ENCODE data around the gene RNF5. TPM values are rescaled to one million over a fixed set of nuclear protein-coding genes. Genes with fewer than 3 reads are reported as not detected.

The RNF5 gene
- polyA plus RNA-seq, 1 donor from 2014 or later, result 369 TPM

GRCh38 chr6:32223258-32224235, 45.3 kb downstream of the RNF5 start, which contains the start of gene NOTCH4:
Gene NOTCH4, minus strand, starts transcription at chr6:32224067. Its CDS starts 139 bp downstream, at chr6:32223928.
- Histone ChIP-seq H3K27ac (ENCODE audit: low read length) (no peak within 1 kb of the TSS), H3K4me3 (ENCODE audit: low read length) (no peak within 1 kb of the TSS), H3K79me2 (replicated peaks; ENCODE audit: insufficient read depth, low read length) (no peaks in the 10 kb centered on the region), H4K20me1 (ENCODE audit: insufficient read depth) (no peaks in the 10 kb centered on the region), H3K9me3 (ENCODE audit: low read length) (no peaks in the 10 kb centered on the region), H3K9me2 (ENCODE audit: insufficient read depth, low read length) (no peaks in the 10 kb centered on the region), H3K4me2 (ENCODE audit: low read length) (no peak within 1 kb of the TSS), H3K27me3 (ENCODE audit: insufficient read depth, low read depth, low read length) (no peaks in the 10 kb centered on the region), H3K9ac (ENCODE audit: low read length) (no peak within 1 kb of the TSS), H2AFZ (ENCODE audit: low read depth, low read length) (no peak within 1 kb of the TSS), H3F3A (ENCODE audit: insufficient read depth, low read length, poor library complexity, severe bottlenecking) (no peaks in the 10 kb centered on the region), H3K36me3 (ENCODE audit: insufficient read depth, low read length) (no peaks in the 10 kb centered on the region)
- TF ChIP-seq EP300 (conservative IDR thresholded peaks at IDR 0.05; ENCODE audit: poor library complexity, severe bottlenecking) (no peak), REST (IDR thresholded peaks at IDR 0.05; ENCODE audit: borderline replicate concordance) (no peak), RAD21 (conservative IDR thresholded peaks at IDR 0.05) (no peak)

- Histone ChIP-seq H3K9ac (ENCODE audit: low read length) (no peak overlapping the region), H4K20me1 (ENCODE audit: insufficient read depth) (no peaks in the 10 kb centered on the region), H3K79me2 (replicated peaks; ENCODE audit: insufficient read depth, low read length) (no peaks in the 10 kb centered on the region), H3K27ac (ENCODE audit: low read length) (no peak overlapping the region), H3K4me2 (ENCODE audit: low read length) (no peak overlapping the region), H3K9me2 (ENCODE audit: insufficient read depth, low read length) (no peaks in the 10 kb centered on the region), H2AFZ (ENCODE audit: low read depth, low read length) (no peak overlapping the region), H3F3A (ENCODE audit: insufficient read depth, low read length, poor library complexity, severe bottlenecking) (no peaks in the 10 kb centered on the region), H3K36me3 (ENCODE audit: insufficient read depth, low read length) (no peaks in the 10 kb centered on the region), H3K9me3 (ENCODE audit: low read length) (no peaks in the 10 kb centered on the region), H3K4me3 (ENCODE audit: low read length) (no peak overlapping the region), H3K27me3 (ENCODE audit: insufficient read depth, low read depth, low read length) (no peaks in the 10 kb centered on the region)
- no peak for TF ChIP-seq EZH2 (IDR thresholded peaks at IDR 0.05; ENCODE audit: borderline replicate concordance, insufficient read depth, low read length, poor library complexity, severe bottlenecking)
- TF ChIP-seq MXI1 (conservative IDR thresholded peaks at IDR 0.05; ENCODE audit: poor library complexity, severe bottlenecking), result no peak
- TF ChIP-seq SMC3 (conservative IDR thresholded peaks at IDR 0.05; ENCODE audit: poor library complexity), result no peak
- TF ChIP-seq POLR2AphosphoS5 (IDR thresholded peaks at IDR 0.05), result no peak
- no peak for TF ChIP-seq RAD21 (conservative IDR thresholded peaks at IDR 0.05)
- TF ChIP-seq REST (IDR thresholded peaks at IDR 0.05; ENCODE audit: borderline replicate concordance), result no peak
- no peak for TF ChIP-seq EP300 (conservative IDR thresholded peaks at IDR 0.05; ENCODE audit: poor library complexity, severe bottlenecking)
- no peak for TF ChIP-seq TAF1 (IDR thresholded peaks at IDR 0.05; ENCODE audit: low read depth)
- TF ChIP-seq CTCF (IDR thresholded peaks at IDR 0.05; ENCODE audit: poor library complexity, severe bottlenecking), result no peak
These were observed 46.5 kb downstream of the RNF5 start for GRCh38 chr6:32224696-32225095.
